Erythroblast (primary cell): ENCODE data around the gene ZNF688.
"Not testable (repeated sequence)": the region's sequence is repeated elsewhere in the genome, so short reads cannot be mapped to it uniquely, and the experiment has no call there.

Experiments
- GATA1 ChIP-seq: IDR thresholded peaks from 2 replicates; pipeline ENCODE4 v1.6.1; 2011; ENCODE audit warnings: low read depth, mild to moderate bottlenecking, control low read depth, low read length, moderate library complexity
- POLR2A ChIP-seq: IDR thresholded peaks from 2 replicates; pipeline ENCODE4 v1.6.1; 2011; ENCODE audit warnings: mild to moderate bottlenecking, low read length

- TF ChIP-seq POLR2A, GATA1: not testable (repeated sequence)
Observed at GRCh38 chr16:30589582-30589981, 18.1 kb upstream of the ZNF688 start.
